Activated naive CD4-positive, alpha-beta T cell treated with anti-CD3 and anti-CD28 coated beads, Interleukin-2, amount 10 ng/mL, durations not matched to agents 7 days and 5 days (primary cell): ENCODE data around the gene UBAP1.
"Not testable (repeated sequence)": the region's sequence is repeated elsewhere in the genome, so short reads cannot be mapped to it uniquely, and the experiment has no call there.

Experiments
- CTCF ChIA-PET: fragments of 350-600 bp; sonication (Branson Sonifier 250); formaldehyde crosslinking; loops from one replicate; lab custom pipeline; 2021; ENCODE audit warnings: antibody characterized with exemption; lab: Charles Lee
- DNase-seq: peaks from one replicate; pipeline ENCODE4 v3.0.0-alpha.2; 2020
- H3K27ac Mint-ChIP-seq: one replicate; pipeline ENCODE4 v1.8.0; 2021; ENCODE audit warnings: mild to moderate bottlenecking, moderate library complexity, mixed read lengths
- H3K27me3 Mint-ChIP-seq: one replicate; pipeline ENCODE4 v1.8.0; 2021; ENCODE audit warnings: mild to moderate bottlenecking, mixed read lengths
- H3K36me3 Mint-ChIP-seq: one replicate; pipeline ENCODE4 v1.8.0; 2021; ENCODE audit warnings: mixed read lengths
- H3K4me1 Mint-ChIP-seq: one replicate; pipeline ENCODE4 v1.8.0; 2021; ENCODE audit warnings: mixed read lengths
- H3K4me3 Mint-ChIP-seq: one replicate; pipeline ENCODE4 v1.8.0; 2021; ENCODE audit warnings: mild to moderate bottlenecking, moderate library complexity, mixed read lengths
- H3K9me3 Mint-ChIP-seq: one replicate; pipeline ENCODE4 v1.8.0; 2021; ENCODE audit warnings: mixed read lengths

UBAP1 gene

DNA sequence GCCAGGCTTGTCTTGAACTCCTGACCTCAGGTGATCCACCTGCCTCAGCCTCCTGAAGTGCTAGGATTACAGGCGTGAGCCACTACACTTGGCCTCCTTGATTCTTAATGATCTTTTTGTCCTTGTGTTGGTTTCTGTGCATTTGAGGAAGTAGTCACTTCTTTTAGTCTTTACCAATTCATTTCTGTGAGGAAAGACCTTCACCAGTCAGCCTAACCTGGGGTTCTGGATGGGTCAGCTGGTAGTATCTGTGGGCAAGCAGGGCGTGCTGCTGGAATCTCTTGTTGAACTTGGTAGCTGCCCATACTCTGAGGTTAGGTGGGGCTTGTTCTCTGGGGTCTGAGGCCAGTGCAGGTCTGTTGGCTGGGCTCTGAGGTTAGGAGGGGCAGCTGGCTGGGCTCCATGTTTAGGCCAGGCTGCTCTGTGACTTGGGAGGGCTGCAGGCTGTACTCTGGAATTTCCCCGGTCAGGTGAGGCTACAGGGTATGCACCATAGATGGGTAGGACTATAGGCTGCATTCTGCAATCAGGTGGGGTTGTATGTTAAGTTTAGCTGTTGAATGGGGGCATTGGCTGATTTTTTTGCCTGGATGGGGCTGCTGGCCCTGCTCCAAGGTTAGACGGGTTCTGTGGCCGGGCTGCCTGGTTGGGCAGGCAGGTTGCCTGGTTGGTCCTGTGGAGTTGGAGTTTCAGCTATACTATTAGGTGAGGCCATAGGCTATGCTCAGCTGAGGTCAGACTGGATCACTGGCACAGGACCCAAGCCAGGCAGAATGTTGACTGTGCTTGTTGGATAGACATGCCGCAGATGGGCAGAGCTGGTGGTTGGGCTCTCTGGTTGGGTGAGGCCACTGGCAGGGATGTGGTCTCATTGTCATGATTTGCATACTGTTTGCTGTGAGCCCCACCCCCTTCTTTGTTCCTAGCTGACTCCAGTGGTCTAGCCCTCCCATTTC, 19.2 kb downstream of the UBAP1 start:
- Mint-ChIP-seq H3K4me1 (peaks cover 23% of the 10 kb centered on the region), H3K27me3 (no peaks in the 10 kb centered on the region), H3K27ac (no peak overlapping the region), H3K36me3 (peaks cover 23% of the 10 kb centered on the region), H3K9me3 (peaks cover 4% of the 10 kb centered on the region), H3K4me3 (no peak overlapping the region)
- CTCF ChIA-PET = interaction anchor here (0.6 kb wide), 1 partner anchor 55 kb away, joined by 3 read pairs; no protein-coding TSS in a partner anchor
- DNase-seq = no peak

DNA sequence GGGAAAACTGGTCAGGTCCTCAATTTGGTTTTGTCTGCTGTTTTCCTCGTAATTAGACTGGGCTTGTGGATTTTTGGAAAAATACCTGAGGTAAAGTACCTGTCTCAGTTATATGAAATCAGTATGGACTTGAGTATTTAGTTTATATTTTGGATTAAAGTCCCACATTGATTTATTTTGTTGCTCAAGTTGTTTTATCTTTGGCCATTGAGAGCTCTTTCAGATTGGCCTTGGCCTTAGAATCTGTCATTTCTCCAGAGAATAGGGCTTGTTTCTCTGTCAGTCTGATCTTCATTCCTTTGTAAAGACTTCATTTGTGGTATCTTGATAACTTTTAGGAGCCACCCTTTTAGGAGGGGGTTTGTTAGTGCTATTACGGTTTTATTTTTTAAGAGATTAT, 21.2 kb downstream of the UBAP1 start:
- no peaks in the 10 kb centered on the region for H3K27me3 Mint-ChIP-seq
- H3K27ac Mint-ChIP-seq = no peak overlapping the region
- DNase-seq = no peak
- peaks cover 26% of the 10 kb centered on the region for H3K36me3 Mint-ChIP-seq
- peaks cover 4% of the 10 kb centered on the region for H3K9me3 Mint-ChIP-seq
- H3K4me1 Mint-ChIP-seq = peaks cover 15% of the 10 kb centered on the region
- no peak overlapping the region for H3K4me3 Mint-ChIP-seq
- CTCF ChIA-PET = interaction anchor here (0.8 kb wide), 1 partner anchor 11 kb away, joined by 4 read pairs; no protein-coding TSS in a partner anchor

DNA sequence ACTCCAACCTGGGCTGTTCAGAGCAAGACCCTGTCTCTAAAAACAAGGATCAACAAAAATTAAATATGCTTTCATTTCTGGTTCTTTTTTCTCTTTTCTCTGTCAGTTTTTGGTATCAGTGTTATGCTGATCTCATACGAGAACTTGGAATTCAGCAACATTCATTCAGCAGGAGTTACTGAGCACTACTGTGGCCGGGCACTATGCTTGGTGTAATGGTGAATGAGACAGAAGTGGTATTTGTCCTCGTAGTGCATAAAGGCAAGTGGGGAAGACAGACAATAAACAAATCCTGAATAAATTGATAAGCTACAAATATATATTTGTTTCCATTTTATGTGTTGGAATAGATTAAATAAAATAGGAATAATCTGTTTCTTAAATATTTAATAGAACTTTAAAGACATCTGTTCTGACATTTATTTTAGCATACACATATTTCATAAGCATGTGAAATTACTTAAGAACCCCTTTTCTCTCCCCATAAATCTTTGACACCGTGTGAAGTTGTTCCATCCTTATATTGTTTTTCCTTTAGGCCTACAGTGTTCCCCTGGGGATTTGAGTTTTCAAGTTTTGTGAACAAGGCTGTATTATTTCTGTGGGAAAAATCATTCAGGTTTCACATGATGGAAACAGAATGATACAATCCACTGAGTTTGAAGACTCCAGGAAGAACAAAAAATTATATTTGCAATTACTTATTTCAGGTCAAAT, 24.6 kb downstream of the UBAP1 start:
- no peak overlapping the region for H3K27ac Mint-ChIP-seq
- H3K9me3 Mint-ChIP-seq = no peaks in the 10 kb centered on the region
- H3K4me1 Mint-ChIP-seq = peaks cover 9% of the 10 kb centered on the region
- H3K27me3 Mint-ChIP-seq = no peaks in the 10 kb centered on the region
- H3K4me3 Mint-ChIP-seq = no peak overlapping the region
- no peak for DNase-seq
- H3K36me3 Mint-ChIP-seq = peaks cover 12% of the 10 kb centered on the region
- CTCF ChIA-PET = no interaction called here

DNA sequence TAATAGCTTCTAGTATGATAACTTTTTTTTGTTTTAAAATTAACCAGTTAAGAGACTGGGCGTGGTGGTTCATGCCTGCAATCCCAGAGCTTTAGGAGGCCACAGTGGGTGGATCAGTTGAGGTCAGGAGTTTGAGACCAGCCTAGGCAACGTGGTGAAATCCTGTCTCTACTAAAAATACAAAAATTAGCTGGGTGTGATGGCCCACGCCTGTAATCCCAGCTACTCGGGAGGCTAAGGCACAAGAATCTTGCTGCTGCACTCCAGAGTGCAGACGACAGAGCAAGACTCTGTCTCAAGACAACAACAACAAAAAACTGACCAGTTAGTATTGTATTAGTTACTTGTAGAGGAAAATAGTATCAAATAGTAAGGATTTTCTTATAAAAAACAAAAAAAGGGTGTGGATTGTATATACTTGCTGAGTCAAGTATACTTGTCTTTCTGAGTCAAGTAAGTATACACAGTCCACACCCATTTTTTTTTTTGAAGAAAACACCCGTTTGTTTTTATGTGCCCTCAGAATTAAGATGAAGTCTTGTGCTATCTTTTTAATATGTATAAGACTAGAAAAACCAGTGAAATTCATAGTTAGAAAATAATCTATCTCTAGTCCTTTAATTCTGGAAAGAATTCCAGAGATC, 25.3 kb downstream of the UBAP1 start:
- Mint-ChIP-seq H3K27ac (no peak overlapping the region), H3K36me3 (peaks cover 12% of the 10 kb centered on the region), H3K4me1 (peaks cover 9% of the 10 kb centered on the region), H3K9me3 (no peaks in the 10 kb centered on the region), H3K27me3 (no peaks in the 10 kb centered on the region), H3K4me3 (no peak overlapping the region)
- no peak for DNase-seq
- CTCF ChIA-PET = no interaction called here

DNA sequence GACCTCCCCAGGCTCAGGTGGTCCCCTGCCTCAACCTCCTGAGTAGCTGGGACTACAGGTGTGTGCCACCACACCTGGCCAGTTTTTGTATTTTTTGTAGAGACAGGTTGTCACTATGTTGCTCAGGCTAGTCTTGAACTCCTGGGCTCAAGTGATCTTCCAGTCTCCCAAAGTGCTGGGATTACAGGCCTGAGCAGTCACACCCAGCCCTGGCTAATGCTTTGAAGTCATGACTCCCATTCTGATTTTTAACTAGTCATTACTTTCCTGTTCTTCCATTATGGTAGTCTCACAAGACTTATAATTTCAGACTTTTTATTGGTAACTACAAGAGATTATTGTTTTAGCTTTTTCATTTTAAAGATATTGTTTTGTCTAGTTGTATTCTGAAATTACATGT, 26.3 kb downstream of the UBAP1 start:
- Mint-ChIP-seq H3K27ac (no peak overlapping the region), H3K4me3 (no peak overlapping the region)

DNA sequence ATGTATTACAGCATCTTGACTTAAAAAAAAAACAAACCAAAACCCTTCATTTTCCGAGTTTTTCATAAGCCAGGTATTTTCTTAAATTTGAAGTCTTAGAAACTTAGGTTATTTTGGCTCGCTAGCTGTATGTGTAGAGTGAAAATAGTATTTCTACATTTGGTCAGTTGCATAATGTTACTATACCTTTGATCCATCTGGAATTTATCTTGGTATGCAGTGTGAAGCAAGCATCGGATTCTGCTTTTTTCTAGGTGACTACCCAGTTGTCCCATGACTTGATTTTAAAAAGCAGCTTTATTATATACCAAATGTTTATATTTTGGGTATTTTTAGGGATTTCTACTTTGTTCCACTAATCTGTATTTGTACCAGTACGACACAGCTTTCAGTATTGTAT, 27.7 kb downstream of the UBAP1 start:
- peaks cover 6% of the 10 kb centered on the region for H3K4me1 Mint-ChIP-seq
- peaks cover 13% of the 10 kb centered on the region for H3K36me3 Mint-ChIP-seq
- DNase-seq = no peak
- CTCF ChIA-PET = no interaction called here
- H3K27me3 Mint-ChIP-seq = no peaks in the 10 kb centered on the region
- H3K4me3 Mint-ChIP-seq = no peak overlapping the region
- no peaks in the 10 kb centered on the region for H3K9me3 Mint-ChIP-seq
- no peak overlapping the region for H3K27ac Mint-ChIP-seq

More for the DNA sequence above, 26.3 kb downstream of the UBAP1 start:
- DNase-seq = no peak
- Mint-ChIP-seq H3K36me3 (peaks cover 13% of the 10 kb centered on the region), H3K4me1 (peaks cover 6% of the 10 kb centered on the region), H3K27me3 (no peaks in the 10 kb centered on the region), H3K9me3 (no peaks in the 10 kb centered on the region)
- CTCF ChIA-PET = no interaction called here

DNA sequence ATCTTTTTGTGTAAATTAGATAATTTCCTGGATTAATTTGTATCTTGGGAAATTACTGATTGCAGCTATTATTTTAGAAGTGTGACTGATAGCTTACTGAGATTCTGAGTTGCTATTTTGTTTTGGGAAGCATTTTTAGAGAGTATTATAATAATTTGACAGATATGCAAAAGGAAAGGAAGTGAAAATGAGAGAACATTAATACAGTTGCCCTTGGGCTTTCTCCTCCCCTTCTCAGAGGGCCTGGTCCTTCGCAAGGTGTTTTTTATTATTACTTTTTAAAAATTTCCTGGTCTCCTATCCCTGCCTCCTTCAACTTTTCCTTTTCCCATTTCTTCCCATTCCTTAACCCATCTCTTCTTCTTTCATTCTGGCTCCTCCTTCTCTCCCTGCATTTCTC, 32.6 kb downstream of the UBAP1 start:
- Mint-ChIP-seq H3K36me3 (peaks cover 11% of the 10 kb centered on the region), H3K4me1 (no peaks in the 10 kb centered on the region), H3K27ac (no peak overlapping the region), H3K27me3 (no peaks in the 10 kb centered on the region), H3K9me3 (no peaks in the 10 kb centered on the region), H3K4me3 (no peak overlapping the region)
- CTCF ChIA-PET = interaction anchor here (0.8 to 1.5 kb wide), 2 partner anchors 11 to 41 kb away, joined by 4 to 8 read pairs; no protein-coding TSS in a partner anchor
- no peak for DNase-seq

DNA sequence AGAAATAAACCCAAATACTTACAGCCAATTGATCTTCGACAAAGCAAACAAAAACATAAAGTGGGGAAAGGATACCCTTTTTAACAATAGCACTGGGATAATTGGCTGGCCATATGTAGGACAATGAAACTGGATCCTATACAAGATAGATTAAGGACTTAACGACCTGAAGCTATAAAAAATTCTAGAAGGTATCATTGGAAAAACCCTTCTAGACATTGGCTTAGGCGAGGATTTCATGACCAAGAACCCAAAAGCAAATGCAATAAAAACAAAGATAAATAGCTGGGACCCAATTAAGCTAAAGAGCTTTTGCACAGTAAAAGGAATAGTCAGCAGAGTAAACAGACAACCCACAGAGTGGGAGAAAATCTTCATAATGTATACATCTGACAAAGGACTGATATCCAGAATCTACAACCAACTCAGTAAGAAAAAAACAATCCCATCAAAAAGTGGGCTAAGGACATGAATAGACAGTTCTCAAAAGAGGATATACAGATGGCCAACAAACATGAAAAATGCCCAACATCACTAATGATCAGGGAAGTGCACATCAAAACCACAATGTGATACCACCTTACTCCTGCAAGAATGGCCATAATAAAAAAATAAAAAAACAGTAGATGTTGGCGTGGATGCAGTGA, 35.6 kb downstream of the UBAP1 start:
- CTCF ChIA-PET, H3K4me1 Mint-ChIP-seq, H3K27me3 Mint-ChIP-seq, H3K36me3 Mint-ChIP-seq, H3K9me3 Mint-ChIP-seq, H3K4me3 Mint-ChIP-seq, DNase-seq, H3K27ac Mint-ChIP-seq: not testable (repeated sequence)

DNA sequence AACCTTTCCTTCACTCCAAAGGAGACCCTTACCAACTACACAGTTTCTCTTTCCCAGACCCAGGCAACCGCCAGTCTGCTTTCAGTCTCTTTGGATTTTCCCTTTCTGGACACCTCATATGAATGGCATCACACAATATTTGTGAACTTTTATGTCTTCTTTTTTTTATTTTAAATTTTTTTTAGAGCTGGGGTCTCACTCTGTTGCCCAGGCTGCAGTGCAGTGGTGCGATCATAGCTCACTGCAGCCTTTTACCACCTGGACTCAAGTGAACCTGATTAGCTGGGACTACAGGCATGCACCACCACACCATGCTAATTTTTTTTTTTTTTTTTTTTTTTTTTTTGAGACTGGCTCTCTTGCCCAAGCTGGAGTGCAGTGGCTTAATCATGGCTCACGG, 37.5 kb downstream of the UBAP1 start:
- H3K9me3 Mint-ChIP-seq = no peaks in the 10 kb centered on the region
- CTCF ChIA-PET = no interaction called here
- H3K36me3 Mint-ChIP-seq = peaks cover 5% of the 10 kb centered on the region
- no peaks in the 10 kb centered on the region for H3K27me3 Mint-ChIP-seq
- H3K27ac Mint-ChIP-seq = no peak overlapping the region
- no peak for DNase-seq
- peaks cover 2% of the 10 kb centered on the region for H3K4me1 Mint-ChIP-seq
- H3K4me3 Mint-ChIP-seq = no peak overlapping the region

DNA sequence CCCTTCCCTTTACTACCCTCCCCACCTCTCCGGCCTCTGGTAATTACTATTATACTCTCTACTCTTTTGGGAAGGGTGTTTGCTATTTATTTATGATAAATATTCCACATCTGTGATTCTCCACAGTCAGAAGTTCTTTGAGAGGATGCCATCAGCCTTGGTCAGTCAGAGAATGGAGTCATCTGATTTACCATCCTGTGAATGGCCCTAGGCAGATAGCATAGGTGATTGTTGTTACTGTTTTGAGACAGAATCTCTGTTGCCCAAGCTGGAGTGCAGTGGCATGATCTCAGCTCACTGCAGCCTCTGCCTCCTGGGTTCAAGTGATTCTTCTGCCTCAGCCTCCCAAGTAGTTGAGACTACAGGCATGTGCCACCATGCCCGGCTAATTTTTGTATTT, 38.2 kb downstream of the UBAP1 start:
- not testable (repeated sequence) for H3K4me3 Mint-ChIP-seq

DNA sequence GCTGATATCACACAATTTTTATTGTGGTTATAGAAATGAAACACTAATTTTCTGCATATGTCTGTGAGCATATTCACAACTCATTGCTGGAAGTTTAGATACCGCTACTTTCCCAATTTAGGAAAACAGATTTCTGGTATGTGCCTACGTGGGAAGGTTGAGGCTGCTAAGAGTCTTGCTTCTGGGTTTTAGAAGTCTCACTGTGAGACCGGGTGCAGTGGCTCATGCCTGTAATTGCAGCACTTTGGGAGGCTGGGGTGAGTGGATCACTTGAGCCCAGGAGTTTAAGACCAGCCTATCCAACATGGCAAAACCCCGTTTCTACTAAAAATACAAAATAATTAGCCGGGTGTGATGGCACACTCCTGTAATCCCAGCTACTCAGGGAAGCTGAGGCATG, 39.6 kb downstream of the UBAP1 start:
- H3K27me3 Mint-ChIP-seq = no peaks in the 10 kb centered on the region
- H3K27ac Mint-ChIP-seq = no peak overlapping the region
- H3K36me3 Mint-ChIP-seq = peaks cover 16% of the 10 kb centered on the region
- no peaks in the 10 kb centered on the region for H3K9me3 Mint-ChIP-seq
- H3K4me1 Mint-ChIP-seq = peaks cover 2% of the 10 kb centered on the region
- CTCF ChIA-PET = no interaction called here
- H3K4me3 Mint-ChIP-seq = no peak overlapping the region
- no peak for DNase-seq

More for the DNA sequence above, 38.2 kb downstream of the UBAP1 start:
- not testable (repeated sequence) for H3K4me1 Mint-ChIP-seq, H3K36me3 Mint-ChIP-seq, H3K9me3 Mint-ChIP-seq, H3K27ac Mint-ChIP-seq, DNase-seq, H3K27me3 Mint-ChIP-seq
- CTCF ChIA-PET = interaction anchor here (1.1 kb wide), 1 partner anchor 13 kb away, joined by 4 read pairs; no protein-coding TSS in a partner anchor

DNA sequence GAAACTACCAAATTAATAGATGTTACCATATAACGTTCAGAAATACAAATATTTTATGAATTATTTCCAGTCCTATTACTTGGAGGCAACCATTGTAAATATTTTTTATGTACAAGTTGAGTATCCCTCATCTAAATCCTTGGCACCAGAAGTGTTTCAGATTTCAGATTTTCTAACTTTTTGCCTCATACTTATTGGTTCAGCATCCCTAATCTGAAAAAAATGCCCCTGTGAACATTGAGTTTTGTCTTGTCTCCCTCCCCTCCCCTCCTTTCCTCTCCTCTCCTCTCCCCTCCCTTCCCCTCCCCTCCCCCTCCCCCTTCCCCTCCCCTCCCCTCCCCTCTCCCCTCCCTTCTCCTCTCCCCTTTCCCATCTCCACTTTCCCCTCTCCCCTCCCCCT, 40.6 kb downstream of the UBAP1 start:
- Mint-ChIP-seq H3K27ac (no peak overlapping the region), H3K9me3 (no peaks in the 10 kb centered on the region), H3K4me3 (no peak overlapping the region), H3K4me1 (peaks cover 2% of the 10 kb centered on the region), H3K36me3 (peaks cover 19% of the 10 kb centered on the region), H3K27me3 (no peaks in the 10 kb centered on the region)
- CTCF ChIA-PET = no interaction called here
- no peak for DNase-seq

DNA sequence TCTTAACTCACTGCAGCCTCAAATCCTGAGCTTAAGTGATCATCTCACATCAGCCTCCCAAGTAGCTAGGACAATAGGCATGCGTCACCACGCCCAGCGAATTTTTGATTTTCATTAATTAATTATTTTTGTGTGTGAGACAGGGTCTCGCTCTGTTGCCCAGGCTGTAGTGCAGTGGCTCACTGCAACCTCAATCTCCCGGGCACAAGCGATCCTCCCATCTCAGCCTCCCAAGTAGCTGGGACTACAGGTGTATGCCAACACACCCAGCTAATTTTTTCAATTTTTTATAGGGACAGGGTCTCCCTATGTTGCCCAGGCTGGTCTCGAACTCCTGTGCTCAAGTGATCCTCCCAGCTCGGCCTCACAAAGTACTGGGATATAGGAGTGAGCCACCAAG, 41.4 kb downstream of the UBAP1 start:
- CTCF ChIA-PET = interaction anchor here (0.7 to 0.9 kb wide), 2 partner anchors 10 to 32 kb away, joined by 3 read pairs; no protein-coding TSS in a partner anchor
- Mint-ChIP-seq H3K36me3 (peaks cover 19% of the 10 kb centered on the region), H3K4me3 (no peak overlapping the region)

DNA sequence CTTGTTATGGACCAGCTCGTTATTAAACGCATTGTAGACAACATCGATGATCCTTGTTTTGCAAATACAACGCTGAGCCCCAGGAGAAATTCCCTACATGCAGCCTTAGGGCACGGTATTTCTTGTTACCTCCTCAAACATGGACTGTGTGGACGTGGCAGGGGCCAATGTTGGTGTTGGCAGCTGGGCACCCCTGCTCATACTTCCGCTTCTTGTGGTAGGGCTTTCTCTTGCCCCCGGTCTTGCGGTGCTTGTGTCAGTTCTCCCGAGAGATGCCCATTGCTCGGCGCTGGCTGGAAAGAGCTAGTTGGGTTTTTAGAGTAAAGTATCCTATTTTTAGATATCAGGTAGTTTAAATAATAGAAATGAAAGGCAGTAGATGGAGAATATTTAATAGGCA, 45.5 kb downstream of the UBAP1 start:
- Mint-ChIP-seq H3K9me3 (no peaks in the 10 kb centered on the region), H3K4me3 (no peak overlapping the region), H3K27ac (no peak overlapping the region), H3K36me3 (peaks cover 23% of the 10 kb centered on the region), H3K4me1 (peaks cover 2% of the 10 kb centered on the region), H3K27me3 (no peaks in the 10 kb centered on the region)
- no peak for DNase-seq
- CTCF ChIA-PET = no interaction called here

More for the DNA sequence above, 41.4 kb downstream of the UBAP1 start:
- Mint-ChIP-seq H3K27ac (no peak overlapping the region), H3K27me3 (no peaks in the 10 kb centered on the region), H3K4me1 (peaks cover 2% of the 10 kb centered on the region), H3K9me3 (no peaks in the 10 kb centered on the region)
- no peak for DNase-seq
